SK-N-SH (cell line): ENCODE results near the gene CADM1. TPM values are rescaled to one million over a fixed set of nuclear protein-coding genes. Genes with fewer than 3 reads are reported as not detected.

Source experiments
- CTCF ChIA-PET: fragments of 300-600, 350-600 bp; formaldehyde crosslinking; extraction: SDS; loops from one replicate; lab custom pipeline; 2021; lab: Yijun Ruan, JAX
- POLR2A ChIA-PET: fragments of 350-600 bp; sonication (Branson Sonifier 250); formaldehyde crosslinking; extraction: SDS; loops from one replicate; lab custom pipeline; 2020; ENCODE audit warnings: antibody characterized with exemption, inconsistent platforms; lab: Yijun Ruan, JAX
- DNase-seq: peaks from one replicate; pipeline ENCODE4 v3.0.0; 2012
- H2AFZ ChIP-seq: fragments of 200-600 bp; sonication (generic); 2 replicates; pipeline ENCODE4 v1.8.1; 2016; ENCODE audit warnings: antibody characterized with exemption, mild to moderate bottlenecking, low read depth
- H3F3A ChIP-seq: fragments of 200-600 bp; sonication (generic); replicated peaks from 2 replicates; pipeline ENCODE3; 2016; ENCODE audit warnings: antibody characterized with exemption, mild to moderate bottlenecking; ENCODE audit not compliant: insufficient read depth
- H3K27ac ChIP-seq, 2 experiments: fragments of 200-500 bp in 1 of 2; fragments of 200-600 bp in 1 of 2; sonication (Bioruptor generic) in 1 of 2; sonication (generic), shearing (Covaris generic) in 1 of 2; 2 replicates each; pipeline versions ENCODE4 v1.5.1 to v1.6.1; 2014 to 2016; ENCODE audit warnings: low read depth in 2 of 2, inconsistent platforms in 1 of 2, low read length in 1 of 2, mild to moderate bottlenecking in 1 of 2, mixed read lengths in 1 of 2
- H3K27me3 ChIP-seq: fragments of 200-600 bp; sonication (generic), shearing (Covaris generic); 2 replicates; pipeline ENCODE4 v1.6.1; 2016; ENCODE audit warnings: mixed run types; ENCODE audit not compliant: insufficient read depth
- H3K36me3 ChIP-seq, 2 experiments: fragments of 200-500 bp in 1 of 2; fragments of 200-600 bp in 1 of 2; sonication (Bioruptor generic) in 1 of 2; sonication (generic) in 1 of 2; replicated peaks in 1 of 2; 2 replicates each; pipeline versions ENCODE3 to v1.5.1; 2014 to 2016; ENCODE audit warnings: low read length in 1 of 2, mild to moderate bottlenecking in 1 of 2; ENCODE audit not compliant: insufficient read depth in 2 of 2, control insufficient read depth in 1 of 2
- H3K4me1 ChIP-seq, 2 experiments: fragments of 200-500 bp in 1 of 2; fragments of 200-600 bp in 1 of 2; sonication (Bioruptor generic) in 1 of 2; sonication (generic), shearing (Covaris generic) in 1 of 2; 2 replicates each; pipeline versions ENCODE4 v1.5.1 to v1.6.1; 2014 to 2016; ENCODE audit warnings: low read depth in 1 of 2, low read length in 1 of 2, mixed run types in 1 of 2; ENCODE audit not compliant: insufficient read depth in 2 of 2, control insufficient read depth in 1 of 2
- H3K4me2 ChIP-seq: fragments of 200-600 bp; sonication (generic), shearing (Covaris generic); 2 replicates; pipeline ENCODE4 v1.6.1; 2017; ENCODE audit warnings: mixed run types
- H3K4me3 ChIP-seq, 2 experiments: fragments of 200-500 bp in 1 of 2; fragments of 200-600 bp in 1 of 2; sonication (Bioruptor generic) in 1 of 2; sonication (generic), shearing (Covaris generic) in 1 of 2; 2 replicates each; pipeline versions ENCODE4 v1.5.1 to v1.8.1; 2014 to 2016; ENCODE audit warnings: low read depth in 2 of 2, inconsistent platforms in 1 of 2, low read length in 1 of 2, mild to moderate bottlenecking in 1 of 2, mixed read lengths in 1 of 2, moderate library complexity in 1 of 2
- H3K79me2 ChIP-seq: fragments of 200-600 bp; sonication (generic); 2 replicates; pipeline ENCODE4 v1.8.1; 2017; ENCODE audit warnings: mild to moderate bottlenecking; ENCODE audit not compliant: insufficient read depth
- H3K9ac ChIP-seq: fragments of 200-600 bp; sonication (generic); 2 replicates; pipeline ENCODE4 v1.6.1; 2017; ENCODE audit warnings: mixed run types
- H3K9me2 ChIP-seq: fragments of 200-600 bp; sonication (generic); 2 replicates; pipeline ENCODE4 v1.6.1; 2017; ENCODE audit warnings: mixed run types
- H3K9me3 ChIP-seq: fragments of 200-600 bp; sonication (generic); 2 replicates; pipeline ENCODE4 v1.6.1; 2017; ENCODE audit warnings: mixed run types, mild to moderate bottlenecking, moderate library complexity
- H4K20me1 ChIP-seq: fragments of 200-600 bp; sonication (generic); 2 replicates; pipeline ENCODE4 v1.6.1; 2017; ENCODE audit warnings: mild to moderate bottlenecking, mixed run types; ENCODE audit not compliant: insufficient read depth
- CHD2 ChIP-seq: fragments of 150-350 bp; IDR thresholded peaks from 2 replicates; pipeline ENCODE4 v1.6.1; 2018; ENCODE audit warnings: low read length; ENCODE audit not compliant: partially characterized antibody
- CTCF ChIP-seq: fragments of 200-600 bp; sonication (generic); IDR thresholded peaks from 2 replicates; pipeline ENCODE4 v1.6.1; 2017; ENCODE audit warnings: antibody characterized with exemption, mild to moderate bottlenecking, moderate library complexity
- EP300 ChIP-seq, 2 experiments: IDR thresholded peaks; 2 replicates each; pipeline versions ENCODE4 v1.4.0 to v1.6.1; 2012; ENCODE audit warnings: borderline replicate concordance in 1 of 2, low read depth in 1 of 2, low read length in 1 of 2
- FOSL2 ChIP-seq: IDR thresholded peaks from 2 replicates; pipeline ENCODE4 v1.4.0; 2012; ENCODE audit warnings: low read depth, mild to moderate bottlenecking, moderate library complexity, borderline replicate concordance
- GABPA ChIP-seq: IDR thresholded peaks from 2 replicates; pipeline ENCODE4 v1.4.0; 2012; ENCODE audit warnings: low read depth, mild to moderate bottlenecking
- GATA2 ChIP-seq: sonication (generic); formaldehyde crosslinking; IDR thresholded peaks from 2 replicates; pipeline ENCODE4 v1.5.0; 2020; ENCODE audit warnings: mild to moderate bottlenecking, missing genetic modification reagents
- MXI1 ChIP-seq: IDR thresholded peaks from 2 replicates; pipeline ENCODE4 v1.6.1; 2012; ENCODE audit warnings: mild to moderate bottlenecking, low read depth, low read length, improper control_type of control experiment
- RAD21 ChIP-seq: IDR thresholded peaks from 2 replicates; pipeline ENCODE4 v1.6.1; 2012; ENCODE audit warnings: mild to moderate bottlenecking, low read length
- RCOR1 ChIP-seq: fragments of 150-350 bp; IDR thresholded peaks from 2 replicates; pipeline ENCODE4 v1.6.1; 2017; ENCODE audit warnings: antibody characterized with exemption, low read length
- RXRA ChIP-seq: IDR thresholded peaks from 2 replicates; pipeline ENCODE4 v1.4.0; 2012; ENCODE audit warnings: low read depth, mild to moderate bottlenecking, borderline replicate concordance
- SIN3A ChIP-seq: IDR thresholded peaks from 2 replicates; pipeline ENCODE4 v1.6.1; 2012; ENCODE audit warnings: low read depth, mild to moderate bottlenecking, low read length, moderate library complexity, borderline replicate concordance
- USF2 ChIP-seq: fragments of 150-350 bp; IDR thresholded peaks from 2 replicates; pipeline ENCODE4 v1.6.1; 2017; ENCODE audit warnings: antibody characterized with exemption, low read length, low read depth, borderline replicate concordance
- WGBS: methylation state at CpG from one replicate; pipeline ENCODE4 v1.1.6; 2017; ENCODE audit warnings: low lambda C conversion rate; 5-methylcytosine and 5-hydroxymethylcytosine counted together
- polyA plus RNA-seq, 3 experiments: library from polyadenylated mRNA; depleted of rRNA; stranded (reverse); fragments of >200 nt; gene quantifications; 2 replicates each; pipeline ENCODE4 v1.2.3, GENCODE V29; 2012
- TF ChIP-seq, protein P1 (sequence below): IDR thresholded peaks from 2 replicates; pipeline ENCODE4 v1.4.0; 2012; ENCODE audit warnings: low read depth

CADM1 gene
- polyA plus RNA-seq, 1 of the 3 experiments (the other 2 are of a cell fraction), result 7.9 TPM

- Histone ChIP-seq H3K79me2 (no peaks in the 10 kb centered on the region), H3K9ac (no peak overlapping the region), H3K27me3 (no peaks in the 10 kb centered on the region), H3F3A (no peaks in the 10 kb centered on the region), H3K4me2 (no peak overlapping the region), H3K4me1 (peaks cover 0 to 27% of the 10 kb centered on the region in 2 experiments; a peak in 2 of 4 replicates), H3K27ac (peak overlapping the region in 1 of 2 experiments; percentile 92; a peak in 2 of 4 replicates), H3K4me3 (no peak overlapping the region), H3K9me2 (no peaks in the 10 kb centered on the region), H2AFZ (no peak overlapping the region), H4K20me1 (no peaks in the 10 kb centered on the region), H3K36me3 (no peaks in the 10 kb centered on the region), H3K9me3 (no peaks in the 10 kb centered on the region)
- POLR2A ChIA-PET, result no interaction called here
- TF ChIP-seq, protein P1, sequence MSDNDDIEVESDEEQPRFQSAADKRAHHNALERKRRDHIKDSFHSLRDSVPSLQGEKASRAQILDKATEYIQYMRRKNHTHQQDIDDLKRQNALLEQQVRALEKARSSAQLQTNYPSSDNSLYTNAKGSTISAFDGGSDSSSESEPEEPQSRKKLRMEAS, result no peak
- no peak for TF ChIP-seq RXRA
- 73% methylated on average over 5 of the region's 6 CpGs for WGBS
- CTCF ChIA-PET, result interaction anchor here (1.3 kb wide), 1 partner anchor 59 kb away, joined by 4 read pairs; no protein-coding TSS in a partner anchor
- no peak for DNase-seq
Measured at GRCh38 chr11:115362997-115363396, 141.2 kb downstream of the CADM1 start.

- POLR2A ChIA-PET, result interaction anchor here (0.7 kb wide), 1 partner anchor 143 kb away, joined by 3 read pairs; the partner anchor contains the start of gene CADM1
- Histone ChIP-seq H3K9ac (no peak overlapping the region), H3K27me3 (no peaks in the 10 kb centered on the region), H3K36me3 (no peaks in the 10 kb centered on the region), H2AFZ (no peak overlapping the region), H3K79me2 (no peaks in the 10 kb centered on the region), H3K4me3 (no peak overlapping the region), H3K9me2 (no peaks in the 10 kb centered on the region), H3K9me3 (no peaks in the 10 kb centered on the region), H4K20me1 (no peaks in the 10 kb centered on the region), H3K27ac (peak overlapping the region in 1 of 2 experiments; percentile 92; a peak in 2 of 4 replicates), H3K4me1 (peaks cover 0 to 34% of the 10 kb centered on the region in 2 experiments; a peak in 2 of 4 replicates), H3K4me2 (no peak overlapping the region), H3F3A (no peaks in the 10 kb centered on the region)
- DNase-seq, result no peak
- TF ChIP-seq CHD2 (peak; percentile 50), SIN3A (no peak), EP300 (IDR thresholded peaks at IDR 0.05; ENCODE audit: borderline replicate concordance in 1 of 2, low read depth in 1 of 2, low read length in 1 of 2) (peak in 1 of 2 experiments; percentile 81; a peak in 2 of 4 replicates), MXI1 (peak; percentile 10; the same call in 1 of the 2 replicates), GATA2 (CRISPR knock-in tag) (peak; percentile 39; the same call in 1 of the 2 replicates), RCOR1 (peak; percentile 62; the same call in 1 of the 2 replicates)
- WGBS, result 32% methylated on average over 1 of the region's 1 CpG
- CTCF ChIA-PET, result interaction anchor here (0.7 to 1.6 kb wide), 2 partner anchors 13 to 28 kb away, joined by 3 to 5 read pairs; no protein-coding TSS in a partner anchor
Measured at GRCh38 chr11:115361025-115361424, 143.2 kb downstream of the CADM1 start.

DNA sequence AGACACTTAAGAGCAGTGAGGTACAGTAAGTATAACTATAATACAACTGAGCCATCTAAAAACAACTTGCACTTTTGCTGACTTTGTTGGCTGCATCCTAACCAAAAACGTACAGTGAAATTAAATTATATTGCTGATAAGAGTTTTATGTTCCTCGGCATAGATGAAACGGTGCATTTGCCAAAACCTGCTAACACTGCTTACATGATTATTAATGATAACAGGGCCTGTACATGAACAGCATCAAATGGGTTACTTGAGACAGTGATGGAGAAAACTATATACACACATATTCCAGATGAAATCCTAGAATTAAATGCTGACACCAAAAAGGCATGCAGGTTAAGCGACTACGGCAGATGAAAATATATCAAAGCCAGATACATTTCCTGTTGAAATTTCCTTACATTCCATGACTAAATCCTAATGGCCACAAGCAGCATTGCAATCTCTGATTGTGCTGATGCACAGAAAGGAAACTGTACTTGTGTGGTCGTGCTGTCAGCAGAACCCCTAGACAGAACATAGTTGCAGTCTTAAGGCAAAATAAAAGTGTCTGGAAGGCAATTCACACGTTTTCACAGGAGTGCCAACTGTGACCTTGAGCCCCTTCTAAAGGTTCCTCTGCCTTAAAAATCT is 143.9 kb downstream of the CADM1 start:
- Histone ChIP-seq H3K4me3 (no peak overlapping the region), H3K9ac (no peak overlapping the region), H3K36me3 (no peaks in the 10 kb centered on the region), H3K4me2 (no peak overlapping the region), H3K27ac (peak overlapping the region in 1 of 2 experiments; percentile 92; a peak in 2 of 4 replicates), H3K27me3 (no peaks in the 10 kb centered on the region), H3F3A (no peaks in the 10 kb centered on the region), H3K79me2 (no peaks in the 10 kb centered on the region), H4K20me1 (no peaks in the 10 kb centered on the region), H2AFZ (no peak overlapping the region), H3K9me2 (no peaks in the 10 kb centered on the region), H3K9me3 (no peaks in the 10 kb centered on the region), H3K4me1 (peaks cover 0 to 34% of the 10 kb centered on the region in 2 experiments; a peak in 2 of 4 replicates)
- POLR2A ChIA-PET, result no interaction called here
- CTCF ChIA-PET, result interaction anchor here (1.0 to 1.6 kb wide), 3 partner anchors 27 to 1331 kb away, joined by 3 to 5 read pairs (median 3); no protein-coding TSS in a partner anchor
- TF ChIP-seq EP300 (IDR thresholded peaks at IDR 0.05; ENCODE audit: borderline replicate concordance in 1 of 2, low read depth in 1 of 2, low read length in 1 of 2) (peak in 1 of 2 experiments; percentile 62; a peak in 1 of 4 replicates), CTCF (peak; percentile 40), RCOR1 (peak; percentile 52; the same call in 1 of the 2 replicates), FOSL2 (no peak), RAD21 (no peak; the same call in 1 of the 2 replicates), GABPA (no peak), USF2 (no peak), GATA2 (CRISPR knock-in tag) (peak; percentile 73)
- 28% methylated on average over 7 of the region's 7 CpGs for WGBS
- DNase-seq, result no peak
